GM12873 (cell line): ENCODE measurements around the gene SWAP70.

Source experiments
- TF ChIP-seq, protein P1 (sequence below): IDR thresholded peaks from 2 replicates; pipeline ENCODE4 v1.5.1; 2012; ENCODE audit warnings: low read depth, mild to moderate bottlenecking, moderate library complexity, low read length, control low read depth; ENCODE audit not compliant: insufficient read depth; ENCODE audit errors: missing control alignments

Gene SWAP70

DNA sequence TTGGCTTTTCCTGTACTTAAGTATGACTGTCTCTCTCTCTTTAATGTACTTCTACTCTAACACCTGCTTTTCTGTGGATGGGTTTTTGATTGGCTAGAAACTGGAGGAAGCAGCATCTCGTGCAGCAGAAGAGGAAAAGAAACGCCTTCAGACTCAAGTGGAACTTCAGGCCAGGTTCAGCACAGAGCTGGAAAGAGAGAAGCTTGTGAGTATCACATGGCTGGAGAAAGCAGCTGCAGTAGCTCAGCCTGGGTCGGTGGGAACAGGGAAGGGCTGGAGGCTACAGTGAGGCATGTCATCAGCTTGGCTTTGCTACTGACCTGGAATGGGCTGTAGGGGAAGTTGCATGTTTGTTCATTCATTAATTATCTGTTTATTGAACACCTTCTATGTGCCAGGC, 74.2 kb downstream of the SWAP70 start:
- TF ChIP-seq, protein P1, sequence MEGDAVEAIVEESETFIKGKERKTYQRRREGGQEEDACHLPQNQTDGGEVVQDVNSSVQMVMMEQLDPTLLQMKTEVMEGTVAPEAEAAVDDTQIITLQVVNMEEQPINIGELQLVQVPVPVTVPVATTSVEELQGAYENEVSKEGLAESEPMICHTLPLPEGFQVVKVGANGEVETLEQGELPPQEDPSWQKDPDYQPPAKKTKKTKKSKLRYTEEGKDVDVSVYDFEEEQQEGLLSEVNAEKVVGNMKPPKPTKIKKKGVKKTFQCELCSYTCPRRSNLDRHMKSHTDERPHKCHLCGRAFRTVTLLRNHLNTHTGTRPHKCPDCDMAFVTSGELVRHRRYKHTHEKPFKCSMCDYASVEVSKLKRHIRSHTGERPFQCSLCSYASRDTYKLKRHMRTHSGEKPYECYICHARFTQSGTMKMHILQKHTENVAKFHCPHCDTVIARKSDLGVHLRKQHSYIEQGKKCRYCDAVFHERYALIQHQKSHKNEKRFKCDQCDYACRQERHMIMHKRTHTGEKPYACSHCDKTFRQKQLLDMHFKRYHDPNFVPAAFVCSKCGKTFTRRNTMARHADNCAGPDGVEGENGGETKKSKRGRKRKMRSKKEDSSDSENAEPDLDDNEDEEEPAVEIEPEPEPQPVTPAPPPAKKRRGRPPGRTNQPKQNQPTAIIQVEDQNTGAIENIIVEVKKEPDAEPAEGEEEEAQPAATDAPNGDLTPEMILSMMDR = no peak

DNA sequence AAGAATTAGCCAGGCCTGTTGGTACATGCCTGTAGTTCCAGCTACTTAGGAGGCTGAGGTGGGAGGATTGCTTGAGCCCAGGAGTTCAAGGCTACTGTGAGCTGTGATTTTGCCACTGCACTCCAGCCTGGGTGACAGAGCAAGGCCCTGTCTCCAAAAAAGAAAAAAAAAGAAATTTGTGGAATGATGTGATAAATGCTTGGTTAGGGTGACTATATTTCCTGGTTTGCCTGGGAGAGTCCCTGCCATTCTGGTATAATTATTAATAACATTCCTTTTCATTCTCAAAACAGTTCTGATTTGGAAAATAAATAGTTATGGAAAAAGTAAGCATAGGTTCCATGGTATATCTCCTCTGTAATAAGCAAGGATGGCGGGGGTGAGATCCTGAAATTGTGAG, 74.8 kb downstream of the SWAP70 start:
- TF ChIP-seq, protein P1 = no peak

DNA sequence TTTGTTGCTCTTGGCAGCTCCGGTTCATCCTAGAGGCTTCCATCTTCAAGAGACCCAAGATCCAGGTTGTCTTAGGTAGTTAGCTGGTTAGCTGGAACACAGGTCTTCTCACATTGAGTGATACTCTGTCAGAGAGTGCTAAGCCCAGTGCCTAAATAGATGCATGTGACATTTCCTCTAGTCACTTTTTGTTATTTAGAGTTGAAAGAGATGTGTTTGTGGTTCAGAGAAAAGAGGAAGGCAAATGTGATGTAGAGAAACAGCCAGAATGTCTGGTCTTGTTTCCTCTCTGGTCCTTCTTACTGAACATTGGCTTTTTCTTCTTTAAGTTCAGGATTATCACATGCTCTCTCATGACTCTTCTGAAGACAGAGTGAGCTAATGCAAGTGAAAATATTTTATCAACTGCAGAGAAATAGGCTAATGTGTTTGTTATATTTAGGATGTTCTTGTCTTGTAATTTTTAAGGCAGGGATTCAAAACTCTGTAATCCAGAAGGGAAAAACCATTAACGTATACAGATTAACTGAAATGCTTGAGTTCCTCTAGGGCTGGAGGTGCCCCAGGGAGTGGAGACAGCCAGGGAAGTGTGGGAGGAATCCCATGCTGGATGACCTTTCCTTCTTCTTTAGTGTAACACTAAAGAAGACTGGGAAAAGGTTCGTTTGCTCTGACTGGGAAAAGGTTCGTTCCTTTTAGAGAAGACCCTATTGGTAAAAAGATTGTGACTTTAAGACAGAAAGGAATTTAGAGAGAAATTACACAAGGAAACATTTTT, 75.4 kb downstream of the SWAP70 start:
- TF ChIP-seq, protein P1 = no peak

DNA sequence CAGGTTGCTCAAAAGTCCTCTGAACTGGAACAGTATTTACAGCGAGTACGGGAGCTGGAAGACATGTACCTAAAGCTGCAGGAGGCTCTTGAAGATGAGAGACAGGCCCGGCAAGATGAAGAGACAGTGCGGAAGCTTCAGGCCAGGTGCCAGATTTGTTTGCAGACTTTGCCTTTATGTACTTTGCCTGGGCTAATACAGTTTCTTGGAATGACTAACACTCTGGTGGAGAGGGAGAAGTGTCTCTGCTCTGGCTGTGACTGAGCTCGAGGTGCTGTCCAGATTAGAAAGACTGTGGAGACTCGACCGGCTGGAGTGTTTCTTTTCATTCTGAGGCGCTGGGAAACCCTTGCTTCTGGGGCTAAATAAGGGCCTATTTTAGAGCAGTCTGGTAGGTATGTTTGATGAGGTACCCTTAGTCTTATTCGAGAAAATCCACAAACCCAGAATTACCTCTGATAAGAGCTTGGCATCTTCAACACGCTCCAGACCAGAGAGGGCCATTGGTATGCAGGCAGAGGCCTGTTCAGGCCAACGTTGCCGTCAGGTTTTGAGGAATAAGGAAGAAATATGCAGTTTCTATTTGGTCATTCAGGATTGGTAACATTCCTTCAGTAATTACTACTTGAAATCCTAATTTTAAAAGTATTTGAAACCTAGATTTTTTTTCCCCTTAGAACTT, 76.5 kb downstream of the SWAP70 start:
- TF ChIP-seq, protein P1 = no peak

DNA sequence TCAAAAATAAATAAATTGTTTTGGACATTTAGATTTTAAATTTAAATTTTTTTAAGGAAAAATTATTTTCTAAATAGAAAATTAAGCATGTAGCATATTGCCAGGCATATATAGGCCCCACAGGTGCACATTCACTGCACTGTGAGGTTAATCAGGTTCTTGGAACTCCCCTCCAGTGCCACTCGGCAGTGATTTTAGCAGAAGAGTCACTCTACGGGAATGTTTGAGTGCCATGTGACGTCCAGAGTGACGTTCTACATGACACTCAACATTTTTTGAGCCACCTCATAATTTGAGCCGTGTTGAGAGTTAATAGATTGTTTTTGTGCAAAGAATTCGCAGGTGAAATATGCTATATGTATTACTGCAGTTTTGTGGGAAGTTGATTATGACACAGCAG, 77.4 kb downstream of the SWAP70 start:
- TF ChIP-seq, protein P1 = no peak

DNA sequence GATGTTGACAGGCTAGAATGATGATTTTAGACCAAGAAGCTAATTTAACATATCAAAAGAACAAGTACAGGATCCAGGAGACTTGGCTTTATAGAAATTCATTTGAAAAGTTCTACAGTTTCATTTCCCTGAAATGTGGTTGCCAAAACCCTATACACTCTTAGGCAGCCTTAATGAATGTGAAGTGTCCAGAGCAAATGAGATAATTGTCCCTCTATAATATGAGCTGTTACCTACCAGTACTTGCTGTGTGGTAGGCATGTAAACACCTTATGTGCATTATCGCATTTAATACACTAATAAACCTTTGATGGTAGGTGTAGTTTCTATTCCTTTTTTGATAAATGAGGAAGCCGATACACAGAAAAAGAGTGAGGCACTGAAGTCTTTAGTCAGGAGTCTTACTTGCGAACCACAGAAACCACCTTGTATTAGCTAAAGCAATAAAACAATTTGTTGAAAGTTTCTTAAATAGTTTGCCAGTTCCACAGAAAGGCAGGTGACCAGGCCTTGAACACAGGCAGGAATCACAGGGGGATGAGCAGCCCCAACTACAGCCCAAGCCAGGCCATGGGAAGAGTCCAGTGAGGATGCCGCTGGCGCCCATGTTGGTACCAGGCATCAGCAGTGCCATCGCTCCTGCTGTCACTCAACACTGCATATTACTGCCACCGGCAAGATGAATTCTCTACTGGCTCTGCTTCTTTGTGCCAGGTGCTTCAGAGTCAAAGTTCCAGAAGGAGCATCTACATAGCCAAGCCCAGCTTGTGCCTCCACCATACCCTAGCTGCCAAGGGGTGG, 81.7 kb downstream of the SWAP70 start:
- TF ChIP-seq, protein P1 = no peak

DNA sequence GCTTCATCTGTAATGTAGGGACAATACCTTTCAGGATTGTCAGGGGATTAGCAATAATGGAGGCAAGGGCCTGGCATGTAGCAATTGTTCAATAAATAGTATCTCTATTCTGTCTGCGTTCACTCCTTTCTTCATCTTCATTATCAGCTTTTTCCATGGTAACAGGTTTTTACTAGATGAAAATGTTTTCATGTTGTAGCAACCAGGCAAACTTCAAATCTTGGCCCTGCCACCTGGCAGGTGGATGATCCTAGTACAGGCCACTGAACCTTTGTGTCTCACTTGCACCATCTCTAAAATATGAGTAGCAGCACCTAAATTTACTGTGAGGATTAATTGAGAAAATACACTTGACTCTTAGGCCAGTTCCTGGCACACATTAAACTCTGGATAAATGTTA, 83.4 kb downstream of the SWAP70 start:
- TF ChIP-seq, protein P1 = no peak
